Skeletal muscle tissue (tissue), 4 donors: Measurements from ENCODE around the gene BMPR1B. TPM values are rescaled to one million over a fixed set of nuclear protein-coding genes. Genes with fewer than 3 reads are reported as not detected.

ENCODE experiments used
- H3K27ac ChIP-seq: one replicate; pipeline ENCODE4 v1.7.0; 2013; ENCODE audit warnings: mild to moderate bottlenecking, low read depth, low read length, inconsistent platforms
- H3K27me3 ChIP-seq, 3 donors: one replicate each; pipeline ENCODE4 v1.7.0; 2013; ENCODE audit warnings: low read length in 3 of 3; ENCODE audit not compliant: control insufficient read depth in 3 of 3, insufficient read depth in 3 of 3
- H3K36me3 ChIP-seq, 3 donors: one replicate each; pipeline ENCODE4 v1.7.0; 2013; ENCODE audit warnings: low read length in 3 of 3; ENCODE audit not compliant: control insufficient read depth in 3 of 3, insufficient read depth in 3 of 3
- H3K4me1 ChIP-seq, 3 donors: one replicate each; pipeline ENCODE4 v1.7.0; 2013; ENCODE audit warnings: low read length in 3 of 3, mild to moderate bottlenecking in 3 of 3; ENCODE audit not compliant: control insufficient read depth in 3 of 3, insufficient read depth in 3 of 3
- H3K4me3 ChIP-seq, 3 donors: one replicate each; pipeline ENCODE4 v1.7.0; 2013; ENCODE audit warnings: low read length in 3 of 3
- H3K9ac ChIP-seq, 3 donors: one replicate each; pipeline ENCODE4 v1.7.0; 2013; ENCODE audit warnings: low read length in 3 of 3, mild to moderate bottlenecking in 3 of 3, moderate library complexity in 2 of 3, low read depth in 1 of 3
- H3K9me3 ChIP-seq, 3 donors: one replicate each; pipeline ENCODE4 v1.7.0; 2013; ENCODE audit warnings: low read length in 3 of 3; ENCODE audit not compliant: control insufficient read depth in 3 of 3
- total RNA-seq: library from RNA; depleted of rRNA; stranded (reverse); fragments of >200 nt; gene quantifications from one replicate; pipeline ENCODE4 v1.2.3, GENCODE V29; 2014
- donor health status: Osteomylitis.

BMPR1B gene
- total RNA-seq, 1 donor from 2014 or later: 22.4 TPM

DNA sequence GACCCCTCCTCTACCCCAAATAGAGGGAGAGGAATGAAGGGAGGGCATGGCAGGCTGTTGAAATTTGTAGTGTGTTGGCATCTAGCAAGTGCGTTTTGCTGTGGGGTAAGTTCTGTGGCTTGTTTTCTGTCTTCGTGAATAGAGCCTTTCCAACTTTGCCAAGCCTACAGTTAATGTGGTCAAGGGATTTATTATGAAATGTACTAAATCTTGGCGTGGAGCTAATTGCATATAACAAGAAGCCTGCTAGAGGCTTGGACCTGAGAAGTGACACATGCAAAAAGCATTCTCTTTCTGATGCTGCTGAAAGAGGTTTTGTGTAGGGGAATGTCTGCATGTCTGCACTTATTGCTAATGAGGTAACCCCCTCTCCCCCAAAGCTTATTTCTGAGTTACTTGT lies 132.2 kb downstream of the BMPR1B start:
- H3K4me1 ChIP-seq: no peaks in the 10 kb centered on the region
- H3K27me3 ChIP-seq: no peaks in the 10 kb centered on the region
- H3K9ac ChIP-seq: no peak overlapping the region
- no peaks in the 10 kb centered on the region for H3K36me3 ChIP-seq
- no peak overlapping the region for H3K27ac ChIP-seq
- peaks cover 0 to 4% (median 0%) of the 10 kb centered on the region in 3 donors for H3K9me3 ChIP-seq
- no peak overlapping the region for H3K4me3 ChIP-seq

DNA sequence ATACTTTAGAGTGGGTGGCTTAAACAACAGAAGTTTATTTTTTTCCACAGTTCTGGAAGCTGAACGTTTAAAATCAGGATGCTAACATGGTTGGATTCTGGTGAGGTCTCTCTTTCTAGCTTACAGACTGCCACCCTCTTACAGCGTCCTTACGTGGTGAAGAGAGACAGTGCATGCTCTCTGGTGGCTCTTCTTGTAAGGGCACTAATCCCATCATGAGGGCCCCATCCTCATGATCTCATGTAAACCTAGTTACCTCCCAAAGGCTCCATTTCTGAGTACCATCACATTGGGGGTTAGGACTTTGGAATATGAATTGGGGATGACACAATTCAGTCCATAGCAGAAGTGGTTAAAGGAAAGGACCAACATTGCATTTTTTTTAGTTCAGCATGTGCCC lies 132.8 kb downstream of the BMPR1B start:
- Histone ChIP-seq H3K36me3 (no peaks in the 10 kb centered on the region), H3K4me3 (no peak overlapping the region), H3K27ac (no peak overlapping the region), H3K9ac (no peak overlapping the region), H3K4me1 (no peaks in the 10 kb centered on the region), H3K27me3 (no peaks in the 10 kb centered on the region), H3K9me3 (peaks cover 0 to 4% (median 0%) of the 10 kb centered on the region in 3 donors)

DNA sequence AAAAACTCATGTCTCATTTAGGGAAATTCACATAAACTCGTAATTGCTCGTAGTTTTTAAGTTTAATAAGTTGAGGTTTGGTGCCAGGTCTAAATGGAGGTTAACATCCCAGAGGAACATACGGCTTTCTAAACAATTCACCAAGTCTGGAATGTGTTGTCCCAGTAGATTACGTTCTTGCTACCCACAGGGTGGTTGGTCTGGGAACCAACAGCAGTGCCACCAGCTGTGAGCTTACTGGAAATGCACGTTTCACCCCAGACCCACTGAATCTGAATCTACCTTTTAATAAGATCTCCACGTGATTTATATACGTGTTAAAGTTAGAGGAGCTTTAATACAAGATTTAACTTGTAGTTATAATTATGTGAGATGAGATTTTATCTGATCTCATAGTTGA lies 134.3 kb downstream of the BMPR1B start:
- Histone ChIP-seq H3K27ac (no peak overlapping the region), H3K9me3 (peaks cover 0 to 4% (median 0%) of the 10 kb centered on the region in 3 donors), H3K4me1 (no peaks in the 10 kb centered on the region), H3K4me3 (no peak overlapping the region), H3K36me3 (no peaks in the 10 kb centered on the region), H3K27me3 (no peaks in the 10 kb centered on the region), H3K9ac (no peak overlapping the region)

DNA sequence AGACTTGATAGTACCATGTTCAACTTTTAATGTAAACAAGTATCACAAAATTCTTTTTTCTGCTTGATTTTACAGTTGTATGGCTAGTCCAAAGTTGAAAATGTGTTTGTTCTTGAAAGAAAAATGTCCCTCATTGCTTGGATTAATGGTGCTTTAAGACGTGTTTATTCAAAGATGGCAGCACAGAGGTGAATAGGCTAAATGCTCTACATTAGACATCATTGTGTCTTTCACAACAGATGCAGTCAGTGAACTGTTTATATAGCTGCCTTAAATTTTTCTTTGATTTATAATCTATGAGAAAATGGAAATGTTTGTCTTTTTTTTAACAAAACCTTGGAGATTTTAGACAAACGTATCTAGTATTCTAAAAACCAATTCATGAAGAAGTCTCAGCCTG lies 137.3 kb downstream of the BMPR1B start:
- Histone ChIP-seq H3K9me3 (peaks cover 0 to 4% (median 0%) of the 10 kb centered on the region in 3 donors), H3K27ac (no peak overlapping the region), H3K36me3 (no peaks in the 10 kb centered on the region), H3K4me1 (no peaks in the 10 kb centered on the region), H3K27me3 (no peaks in the 10 kb centered on the region), H3K4me3 (no peak overlapping the region), H3K9ac (no peak overlapping the region)

DNA sequence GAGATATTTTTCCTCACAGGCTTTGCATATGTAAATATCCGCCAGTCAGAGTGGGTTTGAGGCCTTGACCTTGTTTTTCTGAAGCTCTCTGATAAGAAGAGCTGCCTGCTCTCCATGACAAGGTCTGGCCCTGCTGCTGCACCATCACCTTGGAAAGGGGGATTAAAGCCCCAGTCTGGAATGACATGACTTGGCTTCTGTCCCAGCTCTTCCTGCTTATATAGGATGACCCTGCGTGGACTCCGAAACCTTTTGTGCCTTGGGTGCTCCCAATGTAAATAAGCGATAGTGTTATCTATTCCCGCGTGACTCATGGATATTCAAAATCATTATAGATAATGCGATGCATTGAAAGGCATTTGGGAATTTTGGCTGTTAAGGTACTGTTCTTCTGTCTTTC lies 139.3 kb downstream of the BMPR1B start:
- Histone ChIP-seq H3K27me3 (no peaks in the 10 kb centered on the region), H3K4me3 (no peak overlapping the region), H3K9ac (no peak overlapping the region), H3K9me3 (no peaks in the 10 kb centered on the region), H3K27ac (no peak overlapping the region), H3K4me1 (no peaks in the 10 kb centered on the region), H3K36me3 (no peaks in the 10 kb centered on the region)

DNA sequence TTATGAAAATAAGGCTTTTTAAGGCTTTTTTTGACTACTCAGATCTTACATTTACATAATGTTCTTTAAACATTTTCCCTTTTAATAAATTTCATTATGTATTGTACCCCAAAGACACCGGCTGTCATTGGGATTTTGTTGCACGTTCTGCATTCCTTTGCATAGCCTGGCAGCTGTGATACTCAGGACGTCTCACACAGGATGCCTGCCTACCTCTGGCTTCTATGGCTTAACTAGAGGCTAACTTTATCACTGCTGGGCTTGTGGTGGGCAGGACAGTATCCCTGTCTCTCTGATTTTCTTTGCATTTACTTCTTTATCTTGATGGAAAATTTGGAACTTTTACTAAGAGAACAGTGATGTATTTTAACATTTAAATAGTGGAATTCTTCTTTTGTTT lies 147.8 kb downstream of the BMPR1B start:
- Histone ChIP-seq H3K4me3 (no peak overlapping the region), H3K9me3 (no peaks in the 10 kb centered on the region), H3K27me3 (no peaks in the 10 kb centered on the region), H3K27ac (no peak overlapping the region), H3K9ac (no peak overlapping the region), H3K4me1 (no peaks in the 10 kb centered on the region), H3K36me3 (no peaks in the 10 kb centered on the region)

DNA sequence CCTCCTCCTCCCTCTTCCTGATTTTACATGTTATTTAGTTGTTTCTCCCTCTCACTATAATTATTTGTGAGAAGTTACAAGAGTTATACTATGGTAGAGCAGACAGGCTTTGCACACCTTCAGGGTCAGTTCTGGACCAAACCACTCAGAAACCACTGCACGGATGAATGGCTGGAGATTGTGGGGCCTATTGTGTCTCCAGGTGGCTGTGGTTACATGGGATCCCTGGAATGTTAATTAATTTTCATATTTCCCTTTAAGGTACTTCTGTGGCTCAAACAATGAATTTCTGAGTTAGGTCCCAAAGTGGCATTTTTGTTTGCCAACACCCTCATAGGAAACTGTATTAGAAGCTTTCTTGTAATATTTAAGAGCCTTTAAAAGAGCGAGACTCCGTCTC lies 151.9 kb downstream of the BMPR1B start:
- Histone ChIP-seq H3K4me1 (no peaks in the 10 kb centered on the region), H3K9ac (no peak overlapping the region), H3K27ac (no peak overlapping the region), H3K4me3 (no peak overlapping the region), H3K36me3 (no peaks in the 10 kb centered on the region), H3K9me3 (no peaks in the 10 kb centered on the region), H3K27me3 (no peaks in the 10 kb centered on the region)

DNA sequence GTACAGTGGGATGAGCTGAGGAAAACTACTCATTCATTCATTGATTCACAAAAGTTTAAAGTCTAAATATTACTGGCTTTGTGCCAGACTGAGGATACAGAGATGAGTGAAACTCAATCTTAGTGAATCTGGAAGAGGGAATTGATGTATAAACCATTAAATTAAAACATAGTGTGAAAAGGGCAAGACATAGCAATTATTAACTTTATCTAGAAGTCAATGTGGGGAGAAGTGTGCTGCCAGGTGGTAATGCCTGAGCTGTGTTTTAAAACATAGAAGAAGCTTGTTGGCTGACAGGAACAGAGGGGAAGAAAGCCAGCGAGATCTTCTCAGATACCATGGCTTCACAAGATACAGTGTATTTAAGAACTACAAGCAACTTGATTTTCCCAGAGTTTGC lies 153.4 kb downstream of the BMPR1B start:
- Histone ChIP-seq H3K4me3 (no peak overlapping the region), H3K27ac (no peak overlapping the region), H3K36me3 (no peaks in the 10 kb centered on the region), H3K9ac (no peak overlapping the region), H3K4me1 (no peaks in the 10 kb centered on the region), H3K9me3 (no peaks in the 10 kb centered on the region), H3K27me3 (no peaks in the 10 kb centered on the region)

DNA sequence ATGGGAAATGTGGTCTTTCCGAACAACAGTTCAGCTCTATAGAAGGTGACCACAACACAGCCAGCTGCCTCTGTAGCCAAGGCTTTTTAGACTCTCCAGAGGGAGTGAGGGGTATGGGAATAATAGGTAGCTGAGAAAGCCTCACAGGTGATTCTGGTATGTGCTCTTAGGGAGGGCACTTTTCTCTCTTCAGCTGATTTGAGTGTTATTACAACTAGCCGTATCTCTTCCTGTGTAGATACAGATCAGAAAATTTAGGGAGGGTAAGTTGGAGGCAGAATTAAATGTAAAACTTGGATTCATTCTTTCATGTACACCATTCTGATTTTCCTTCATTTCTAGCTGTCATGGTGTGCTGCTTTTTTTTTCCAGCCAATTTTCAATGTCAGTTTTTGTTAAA lies 154.9 kb downstream of the BMPR1B start:
- H3K9me3 ChIP-seq: no peaks in the 10 kb centered on the region
- H3K27me3 ChIP-seq: no peaks in the 10 kb centered on the region
- no peak overlapping the region for H3K9ac ChIP-seq
- H3K27ac ChIP-seq: no peak overlapping the region
- no peak overlapping the region for H3K4me3 ChIP-seq
- H3K4me1 ChIP-seq: no peaks in the 10 kb centered on the region
- no peaks in the 10 kb centered on the region for H3K36me3 ChIP-seq

DNA sequence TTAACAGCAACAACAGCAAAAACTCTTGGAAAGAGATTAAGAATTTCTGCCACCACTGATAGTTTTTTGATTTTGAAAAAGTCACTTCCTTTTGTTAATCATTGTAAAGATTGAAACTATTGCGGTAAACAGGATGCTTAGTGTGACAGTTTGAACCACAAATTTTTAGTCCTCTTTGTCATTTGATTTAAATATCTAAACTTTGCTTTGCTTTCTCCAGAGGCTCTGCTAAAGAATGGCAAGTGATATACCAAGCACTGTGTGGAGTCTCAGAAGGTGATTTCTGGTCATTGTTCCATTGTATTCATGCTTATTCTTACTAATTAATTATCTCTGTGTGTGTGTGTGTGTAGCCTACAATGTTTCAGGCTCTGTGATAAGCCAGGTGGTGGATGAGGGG lies 155.6 kb downstream of the BMPR1B start:
- no peaks in the 10 kb centered on the region for H3K4me1 ChIP-seq
- no peaks in the 10 kb centered on the region for H3K9me3 ChIP-seq
- H3K27me3 ChIP-seq: no peaks in the 10 kb centered on the region
- no peak overlapping the region for H3K9ac ChIP-seq
- no peak overlapping the region for H3K27ac ChIP-seq
- no peaks in the 10 kb centered on the region for H3K36me3 ChIP-seq
- H3K4me3 ChIP-seq: no peak overlapping the region

DNA sequence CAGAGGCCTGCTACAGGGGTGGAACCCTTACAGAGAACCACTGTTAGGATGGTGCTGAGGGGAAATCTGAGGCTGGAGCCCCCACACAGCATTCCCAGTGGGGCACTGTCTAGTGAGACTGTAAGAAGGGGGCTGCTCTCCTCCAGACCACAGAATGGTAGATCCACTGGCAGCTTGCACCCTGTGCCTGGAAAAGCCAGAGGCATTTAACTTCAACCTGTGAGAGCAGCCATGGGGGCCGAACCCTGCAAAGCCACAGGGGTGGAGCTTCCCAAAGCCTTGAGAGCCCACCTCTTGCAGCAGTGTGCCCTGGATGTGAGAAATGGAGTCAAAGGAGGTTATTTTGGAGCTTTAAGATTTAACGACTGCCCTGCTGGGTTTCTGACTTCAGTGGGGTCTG lies 159.4 kb downstream of the BMPR1B start:
- H3K4me1 ChIP-seq: no peaks in the 10 kb centered on the region
- no peak overlapping the region for H3K4me3 ChIP-seq
- H3K27ac ChIP-seq: no peak overlapping the region
- no peaks in the 10 kb centered on the region for H3K27me3 ChIP-seq
- no peak overlapping the region for H3K9ac ChIP-seq
- H3K9me3 ChIP-seq: no peaks in the 10 kb centered on the region
- H3K36me3 ChIP-seq: no peaks in the 10 kb centered on the region
